ENCODE results near the gene UCHL1.

UCHL1 gene

GRCh38 chr4:41256740-41257256, at the start of gene UCHL1:
UCHL1 (plus strand) TSS chr4:41256928; CDS start chr4:41256977, 49 bp downstream.
- DNase-seq (ENCODE audit: low read depth) = no peak

GRCh38 chr4:41207291-41207831, 49.4 kb upstream of the UCHL1 start:
- no peak for DNase-seq (ENCODE audit: low read depth)

- DNase-seq (ENCODE audit: low read depth) = no peak
These were observed 47.5 kb upstream of the UCHL1 start for GRCh38 chr4:41209187-41209586.

GRCh38 chr4:41209901-41210300, 46.8 kb upstream of the UCHL1 start:
- no peak for DNase-seq (ENCODE audit: low read depth)

- no peak for DNase-seq (ENCODE audit: low read depth)
These were observed 44.6 kb upstream of the UCHL1 start for GRCh38 chr4:41211951-41212615.

- DNase-seq (ENCODE audit: low read depth) = no peak
These were observed 44.0 kb upstream of the UCHL1 start for GRCh38 chr4:41212616-41213203.

GRCh38 chr4:41213625-41214135, 43.0 kb upstream of the UCHL1 start:
- DNase-seq (ENCODE audit: low read depth) = no peak

- DNase-seq (ENCODE audit: low read depth) = no peak
These were observed 42.4 kb upstream of the UCHL1 start, which contains the start of gene APBB2 for GRCh38 chr4:41214136-41214824. APBB2 (minus strand) TSS chr4:41214542; CDS start chr4:41033254, 181,288 bp downstream.

- DNase-seq (ENCODE audit: low read depth) = no peak
These were observed 41.9 kb upstream of the UCHL1 start for GRCh38 chr4:41214825-41215146.

- no peak for DNase-seq (ENCODE audit: low read depth)
These were observed 41.6 kb upstream of the UCHL1 start for GRCh38 chr4:41215155-41215554.

GRCh38 chr4:41215969-41216293, 40.8 kb upstream of the UCHL1 start:
- DNase-seq (ENCODE audit: low read depth) = no peak

GRCh38 chr4:41216294-41217019, 40.3 kb upstream of the UCHL1 start:
- no peak for DNase-seq (ENCODE audit: low read depth)

GRCh38 chr4:41217020-41217333, 39.8 kb upstream of the UCHL1 start:
- DNase-seq (ENCODE audit: low read depth) = no peak

- no peak for DNase-seq (ENCODE audit: low read depth)
These were observed 39.4 kb upstream of the UCHL1 start for GRCh38 chr4:41217374-41217773.

GRCh38 chr4:41218703-41219102, 38.0 kb upstream of the UCHL1 start:
- no peak for DNase-seq (ENCODE audit: low read depth)

GRCh38 chr4:41219421-41219950, 37.2 kb upstream of the UCHL1 start:
- DNase-seq (ENCODE audit: low read depth) = no peak

- DNase-seq (ENCODE audit: low read depth) = no peak
These were observed 34.7 kb upstream of the UCHL1 start for GRCh38 chr4:41221850-41222645.

- no peak for DNase-seq (ENCODE audit: low read depth)
These were observed 28.8 kb upstream of the UCHL1 start for GRCh38 chr4:41227902-41228301.

- no peak for DNase-seq (ENCODE audit: low read depth)
These were observed 24.3 kb upstream of the UCHL1 start for GRCh38 chr4:41232406-41232805.

- no peak for DNase-seq (ENCODE audit: low read depth)
These were observed 23.9 kb upstream of the UCHL1 start for GRCh38 chr4:41232856-41233255.

- no peak for DNase-seq (ENCODE audit: low read depth)
These were observed 20.7 kb upstream of the UCHL1 start for GRCh38 chr4:41236032-41236431.
